Parathyroid adenoma (tissue), 2 donors: ENCODE measurements around the gene SALL1.

ENCODE experiments used
- H2AFZ ChIP-seq: fragments of 300-600 bp; sonication (generic); one replicate; pipeline ENCODE4 v1.7.0; 2017; ENCODE audit warnings: antibody characterized with exemption, mild to moderate bottlenecking
- H3K27ac ChIP-seq: fragments of 300-600 bp; sonication (generic); one replicate; pipeline ENCODE4 v1.7.0; 2017
- H3K27me3 ChIP-seq: fragments of 300-600 bp; sonication (generic); one replicate; pipeline ENCODE4 v1.7.0; 2017; ENCODE audit warnings: low read length; ENCODE audit not compliant: control insufficient read depth, insufficient read depth
- H3K36me3 ChIP-seq: fragments of 300-600 bp; sonication (generic); one replicate; pipeline ENCODE4 v1.7.0; 2017; ENCODE audit warnings: low read length; ENCODE audit not compliant: control insufficient read depth, insufficient read depth
- H3K4me1 ChIP-seq: fragments of 300-600 bp; sonication (generic); one replicate; pipeline ENCODE4 v1.7.0; 2017; ENCODE audit warnings: control low read depth
- H3K4me2 ChIP-seq: fragments of 300-600 bp; sonication (generic); one replicate; pipeline ENCODE4 v1.7.0; 2017; ENCODE audit warnings: low read length
- H3K4me3 ChIP-seq: fragments of 300-600 bp; sonication (generic); one replicate; pipeline ENCODE4 v1.7.0; 2017; ENCODE audit warnings: low read depth, low read length
- H3K79me2 ChIP-seq: fragments of 300-600 bp; sonication (generic); one replicate; pipeline ENCODE4 v1.7.0; 2017; ENCODE audit warnings: control low read depth
- H3K9ac ChIP-seq: fragments of 300-600 bp; sonication (generic); one replicate; pipeline ENCODE4 v1.7.0; 2017; ENCODE audit warnings: mild to moderate bottlenecking
- H3K9me3 ChIP-seq: fragments of 300-600 bp; sonication (generic); one replicate; pipeline ENCODE4 v1.7.0; 2017; ENCODE audit warnings: low read length; ENCODE audit not compliant: control insufficient read depth
- TF ChIP-seq, protein P1 (sequence below): fragments of 300-600 bp; sonication (generic); IDR thresholded peaks from one replicate; pipeline ENCODE4 v1.7.0; 2017; ENCODE audit warnings: antibody characterized with exemption, mild to moderate bottlenecking
- donor health status: primary hyperparathyroidism.

SALL1 gene

GRCh38 chr16:51107742-51108141, 43.3 kb downstream of the SALL1 start:
- Histone ChIP-seq H3K4me3 (no peak overlapping the region), H3K79me2 (no peaks in the 10 kb centered on the region), H3K27me3 (no peaks in the 10 kb centered on the region), H3K9me3 (no peaks in the 10 kb centered on the region), H3K4me2 (no peak overlapping the region), H3K36me3 (no peaks in the 10 kb centered on the region), H2AFZ (no peak overlapping the region), H3K9ac (no peak overlapping the region), H3K27ac (no peak overlapping the region), H3K4me1 (no peaks in the 10 kb centered on the region)
- TF ChIP-seq, protein P1, sequence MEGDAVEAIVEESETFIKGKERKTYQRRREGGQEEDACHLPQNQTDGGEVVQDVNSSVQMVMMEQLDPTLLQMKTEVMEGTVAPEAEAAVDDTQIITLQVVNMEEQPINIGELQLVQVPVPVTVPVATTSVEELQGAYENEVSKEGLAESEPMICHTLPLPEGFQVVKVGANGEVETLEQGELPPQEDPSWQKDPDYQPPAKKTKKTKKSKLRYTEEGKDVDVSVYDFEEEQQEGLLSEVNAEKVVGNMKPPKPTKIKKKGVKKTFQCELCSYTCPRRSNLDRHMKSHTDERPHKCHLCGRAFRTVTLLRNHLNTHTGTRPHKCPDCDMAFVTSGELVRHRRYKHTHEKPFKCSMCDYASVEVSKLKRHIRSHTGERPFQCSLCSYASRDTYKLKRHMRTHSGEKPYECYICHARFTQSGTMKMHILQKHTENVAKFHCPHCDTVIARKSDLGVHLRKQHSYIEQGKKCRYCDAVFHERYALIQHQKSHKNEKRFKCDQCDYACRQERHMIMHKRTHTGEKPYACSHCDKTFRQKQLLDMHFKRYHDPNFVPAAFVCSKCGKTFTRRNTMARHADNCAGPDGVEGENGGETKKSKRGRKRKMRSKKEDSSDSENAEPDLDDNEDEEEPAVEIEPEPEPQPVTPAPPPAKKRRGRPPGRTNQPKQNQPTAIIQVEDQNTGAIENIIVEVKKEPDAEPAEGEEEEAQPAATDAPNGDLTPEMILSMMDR = no peak

- Histone ChIP-seq H2AFZ (no peak overlapping the region), H3K79me2 (no peaks in the 10 kb centered on the region), H3K36me3 (no peaks in the 10 kb centered on the region), H3K4me2 (no peak overlapping the region), H3K9me3 (no peaks in the 10 kb centered on the region), H3K9ac (no peak overlapping the region), H3K4me1 (no peaks in the 10 kb centered on the region), H3K4me3 (no peak overlapping the region), H3K27me3 (no peaks in the 10 kb centered on the region), H3K27ac (no peak overlapping the region)
- TF ChIP-seq, protein P1 = no peak
Measured at GRCh38 chr16:51106535-51106934, 44.5 kb downstream of the SALL1 start.

DNA sequence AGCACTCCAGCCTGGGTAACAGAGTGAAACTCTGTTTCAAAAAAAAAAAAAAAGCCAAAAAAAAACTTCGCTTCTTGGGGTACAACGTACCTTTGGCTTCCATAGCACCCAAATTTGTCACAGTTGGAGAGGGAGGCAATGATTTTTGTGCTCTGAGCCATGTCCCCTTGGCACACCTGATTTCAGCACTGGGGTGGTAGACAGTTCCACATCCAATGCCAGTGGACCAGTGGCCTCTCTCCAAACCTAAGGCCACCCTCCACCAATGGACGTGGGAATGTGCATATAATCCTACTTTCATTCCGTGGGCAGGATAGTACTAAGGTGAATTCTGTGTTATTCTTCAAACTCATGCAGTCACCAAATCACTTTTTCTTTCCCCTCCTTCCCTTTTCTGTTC, 47.5 kb downstream of the SALL1 start:
- H3K9me3 ChIP-seq = no peaks in the 10 kb centered on the region
- no peaks in the 10 kb centered on the region for H3K27me3 ChIP-seq
- H2AFZ ChIP-seq = no peak overlapping the region
- H3K9ac ChIP-seq = no peak overlapping the region
- no peaks in the 10 kb centered on the region for H3K4me1 ChIP-seq
- H3K79me2 ChIP-seq = no peaks in the 10 kb centered on the region
- H3K4me2 ChIP-seq = no peak overlapping the region
- no peaks in the 10 kb centered on the region for H3K36me3 ChIP-seq
- no peak overlapping the region for H3K4me3 ChIP-seq
- TF ChIP-seq, protein P1 = no peak
- no peak overlapping the region for H3K27ac ChIP-seq

DNA sequence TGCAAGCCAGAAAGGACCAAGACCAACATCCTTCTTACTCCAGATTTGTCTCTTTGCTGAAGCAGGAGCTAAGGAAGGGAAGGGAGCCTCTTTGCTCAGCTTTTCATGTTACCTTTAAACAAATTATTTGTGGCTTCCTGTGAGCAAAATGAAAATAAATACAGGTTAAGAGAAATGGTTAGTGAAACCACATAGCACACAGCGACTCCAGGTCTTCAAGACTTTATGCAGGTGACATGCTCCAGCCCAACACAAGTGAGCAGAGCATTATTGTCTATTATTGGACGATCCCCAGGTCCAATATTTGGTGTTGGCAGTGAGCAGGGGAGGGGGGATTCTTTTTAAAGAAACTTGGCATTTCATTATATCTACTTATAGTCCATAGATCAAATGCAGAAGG, 53.3 kb downstream of the SALL1 start:
- Histone ChIP-seq H3K9ac (no peak overlapping the region), H3K27ac (no peak overlapping the region), H3K4me3 (no peak overlapping the region), H3K4me1 (no peaks in the 10 kb centered on the region), H3K79me2 (no peaks in the 10 kb centered on the region), H2AFZ (no peak overlapping the region), H3K36me3 (no peaks in the 10 kb centered on the region), H3K4me2 (no peak overlapping the region), H3K27me3 (no peaks in the 10 kb centered on the region), H3K9me3 (no peaks in the 10 kb centered on the region)
- TF ChIP-seq, protein P1 = no peak

DNA sequence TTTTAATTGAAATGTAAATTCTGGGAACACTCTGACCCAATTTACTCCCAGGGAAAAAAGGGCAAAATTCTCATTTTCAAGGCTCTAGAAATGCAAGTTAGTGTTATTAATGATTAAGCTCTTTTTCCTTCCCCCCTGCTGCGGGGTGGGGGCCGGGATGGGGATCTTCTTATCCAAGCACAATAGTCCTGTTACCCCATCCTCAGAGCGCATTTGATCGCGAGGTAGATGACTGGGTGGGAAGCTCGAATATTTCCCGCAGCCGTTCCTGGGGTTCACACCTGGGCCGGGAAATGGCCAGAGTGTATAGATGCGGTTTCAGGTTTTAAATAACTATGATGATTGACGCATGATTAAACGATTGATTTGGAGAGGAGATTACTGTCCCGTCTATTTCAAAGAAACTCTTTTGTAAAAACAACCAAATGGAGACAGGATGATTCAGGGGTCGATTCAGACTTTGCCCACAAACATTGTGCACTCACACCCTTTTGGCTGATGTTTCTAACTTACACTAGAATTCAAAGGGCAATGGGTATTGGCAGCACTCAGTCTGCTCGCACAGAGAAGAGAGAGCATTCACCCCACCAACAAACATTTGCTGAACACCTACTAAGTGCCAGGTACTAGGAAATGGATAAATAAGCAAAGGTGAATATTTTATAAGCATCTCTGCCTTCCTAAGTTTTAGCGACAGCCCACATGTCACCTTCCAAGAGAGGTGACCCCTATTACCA, 55.0 kb downstream of the SALL1 start:
- no peaks in the 10 kb centered on the region for H3K36me3 ChIP-seq
- no peaks in the 10 kb centered on the region for H3K9me3 ChIP-seq
- no peaks in the 10 kb centered on the region for H3K79me2 ChIP-seq
- H3K27me3 ChIP-seq = no peaks in the 10 kb centered on the region
- no peak overlapping the region for H3K4me3 ChIP-seq
- no peak overlapping the region for H2AFZ ChIP-seq
- H3K9ac ChIP-seq = no peak overlapping the region
- no peaks in the 10 kb centered on the region for H3K4me1 ChIP-seq
- no peak overlapping the region for H3K4me2 ChIP-seq
- TF ChIP-seq, protein P1 = no peak
- no peak overlapping the region for H3K27ac ChIP-seq
